K562 (cell line): ENCODE data around the gene CLTC. TPM values are rescaled to one million over a fixed set of nuclear protein-coding genes. Genes with fewer than 3 reads are reported as not detected.

Experiments
- ATAC-seq: fragments of 200-7000 bp; cut with Tn5 transposase; 3 replicates; pipeline ENCODE4 v1.9.1; 2020; ENCODE audit warnings: moderate library complexity
- BruUV-seq: library from RNA; stranded (reverse); fragments of 400-500 nt; replicated peaks from 2 replicates; lab custom pipeline; 2021; lab: Mats Ljungman, UMichigan
- CTCF ChIA-PET: fragments of 300-600 bp; formaldehyde crosslinking; extraction: SDS; loops from one replicate; lab custom pipeline; 2021; ENCODE audit warnings: low intra/inter-chr PET ratio; lab: Yijun Ruan, JAX
- POLR2A ChIA-PET: fragments of 300-600, 350-650 bp; sonication (Branson Sonifier 250); formaldehyde crosslinking; extraction: SDS; loops from one replicate; lab custom pipeline; 2021; ENCODE audit warnings: antibody characterized with exemption, inconsistent platforms; lab: Yijun Ruan, JAX
- DNase-seq, 4 experiments: peaks; one replicate each; pipeline versions ENCODE4 v3.0.0 to v3.0.0-alpha.2; 2011 to 2018; ENCODE audit warnings: low spot score in 3 of 4, mixed read lengths in 3 of 4; ENCODE audit errors: extremely low read depth in 1 of 4
- FAIRE-seq: peaks from 2 replicates; lab custom pipeline; 2011; peaks lifted over from hg19 to GRCh38; lab: Jason Lieb, UNC
- H2AFZ ChIP-seq: 2 replicates; pipeline ENCODE4 v1.6.0; 2011; ENCODE audit warnings: low read depth, low read length, control low read depth, inconsistent platforms
- H3K27ac ChIP-seq: fragments of 200-600 bp; 3 replicates; pipeline ENCODE4 v1.8.0; 2011; ENCODE audit warnings: low read depth, mild to moderate bottlenecking, control low read depth, inconsistent platforms, low read length, moderate library complexity, mixed read lengths; ENCODE audit errors: extremely low read depth
- H3K27me3 ChIP-seq, 2 experiments: fragments of 300-600 bp in 1 of 2; 2 replicates in 1 of 2; 3 replicates in 1 of 2; pipeline versions ENCODE4 v1.6.0 to v1.8.0; 2011; ENCODE audit warnings: inconsistent platforms in 2 of 2, low read length in 2 of 2, mild to moderate bottlenecking in 1 of 2, mixed read lengths in 1 of 2, moderate library complexity in 1 of 2; ENCODE audit not compliant: control insufficient read depth in 2 of 2, insufficient read depth in 2 of 2
- H3K36me3 ChIP-seq: fragments of 300-600 bp; 3 replicates; pipeline ENCODE4 v1.8.0; 2011; ENCODE audit warnings: mild to moderate bottlenecking, low read length, inconsistent platforms; ENCODE audit not compliant: control insufficient read depth, insufficient read depth
- H3K4me1 ChIP-seq, 2 experiments: fragments of 200-600 bp in 1 of 2; replicated peaks in 1 of 2; 2 replicates in 1 of 2; 3 replicates in 1 of 2; pipeline versions ENCODE4 v1.5.1 to v1.8.0; 2011; ENCODE audit warnings: inconsistent platforms in 2 of 2, low read length in 2 of 2, mild to moderate bottlenecking in 1 of 2, mixed read lengths in 1 of 2, moderate library complexity in 1 of 2; ENCODE audit not compliant: control insufficient read depth in 2 of 2, insufficient read depth in 2 of 2
- H3K4me2 ChIP-seq: 2 replicates; pipeline ENCODE4 v1.6.1; 2011; ENCODE audit warnings: low read length, control low read depth, inconsistent platforms, mixed read lengths; ENCODE audit not compliant: insufficient read depth
- H3K4me3 ChIP-seq: fragments of 200-600 bp; sonication (generic), shearing (Covaris generic); 2 replicates; pipeline ENCODE4 v1.5.1; 2016; ENCODE audit warnings: control low read depth, inconsistent platforms
- H3K79me2 ChIP-seq: fragments of 200-600 bp; 3 replicates; pipeline ENCODE4 v1.8.0; 2011; ENCODE audit warnings: low read length, inconsistent platforms; ENCODE audit not compliant: control insufficient read depth, insufficient read depth
- H3K9ac ChIP-seq, 2 experiments: 2 replicates each; pipeline versions ENCODE4 v1.6.0 to v1.6.1; 2011; ENCODE audit warnings: low read depth in 2 of 2, low read length in 2 of 2, control low read depth in 1 of 2, inconsistent platforms in 1 of 2, mild to moderate bottlenecking in 1 of 2, mixed read lengths in 1 of 2; ENCODE audit not compliant: insufficient read depth in 1 of 2
- H3K9me1 ChIP-seq: one replicate; pipeline ENCODE4 v1.6.0; 2011; ENCODE audit warnings: inconsistent platforms, mild to moderate bottlenecking, low read length, moderate library complexity; ENCODE audit not compliant: control insufficient read depth, insufficient read depth
- H3K9me3 ChIP-seq: replicated peaks from 2 replicates; pipeline ENCODE4 v1.5.1; 2011; ENCODE audit warnings: low read depth, low read length, inconsistent platforms; ENCODE audit not compliant: control insufficient read depth, insufficient read depth
- H4K20me1 ChIP-seq: replicated peaks from 2 replicates; pipeline ENCODE4 v1.6.1; 2011; ENCODE audit warnings: low read length, inconsistent platforms, mixed read lengths; ENCODE audit not compliant: control insufficient read depth, insufficient read depth
- ATF2 ChIP-seq: sonication (generic); formaldehyde crosslinking; IDR thresholded peaks from 2 replicates; pipeline ENCODE4 v1.8.1; 2022; ENCODE audit warnings: missing genetic modification reagents
- CHD2 ChIP-seq: IDR thresholded peaks from 2 replicates; pipeline ENCODE4 v1.6.1; 2011; ENCODE audit warnings: low read depth, low read length
- KDM4B ChIP-seq, 2 experiments: fragments of 450-650 bp in 1 of 2; sonication (generic) in 1 of 2; IDR thresholded peaks; 2 replicates each; pipeline ENCODE4 v1.6.1; 2016 to 2017; ENCODE audit warnings: borderline replicate concordance in 2 of 2, antibody characterized with exemption in 1 of 2, low read depth in 1 of 2, mild to moderate bottlenecking in 1 of 2
- POU5F1 ChIP-seq: fragments of 150-350 bp; IDR thresholded peaks from 2 replicates; pipeline ENCODE4 v1.6.1; 2014; ENCODE audit warnings: borderline replicate concordance, low read length, low read depth, mild to moderate bottlenecking; ENCODE audit not compliant: partially characterized antibody
- RBM25 ChIP-seq: fragments of 200-400 bp; formaldehyde crosslinking; IDR thresholded peaks from 2 replicates; pipeline ENCODE4 v1.6.1; 2018; ENCODE audit warnings: low read length, low read depth, moderate library complexity; ENCODE audit not compliant: severe bottlenecking
- RFX5 ChIP-seq: IDR thresholded peaks from 2 replicates; pipeline ENCODE4 v1.6.1; 2011; ENCODE audit warnings: low read depth, mild to moderate bottlenecking, improper control_type of control experiment, low read length
- ZBTB49 ChIP-seq: sonication (generic); formaldehyde crosslinking; IDR thresholded peaks from 2 replicates; pipeline ENCODE4 v1.8.0; 2022; ENCODE audit warnings: missing genetic modification reagents, mild to moderate bottlenecking, borderline replicate concordance
- ZFP1 ChIP-seq: fragments of 450-650 bp; formaldehyde crosslinking; IDR thresholded peaks from 2 replicates; pipeline ENCODE4 v1.4.0; 2020; ENCODE audit warnings: mild to moderate bottlenecking, mixed read lengths
- ZNF318 ChIP-seq, 2 experiments: fragments of 450-650 bp; IDR thresholded peaks; 2 replicates each; pipeline ENCODE4 v1.6.1; 2016; ENCODE audit warnings: mild to moderate bottlenecking in 2 of 2, borderline replicate concordance in 1 of 2, low read depth in 1 of 2, moderate library complexity in 1 of 2
- WGBS: fragments of 100-300 bp; shearing (Covaris generic); methylation state at CpG from one replicate; pipeline ENCODE4 v1.1.6; 2016; ENCODE audit warnings: low coverage, mixed read lengths; ENCODE audit not compliant: insufficient coverage; ENCODE audit errors: missing lambda C conversion rate; 5-methylcytosine and 5-hydroxymethylcytosine counted together
- in situ Hi-C: fragments of 300-500 bp; cut with MboI; formaldehyde crosslinking; loops from 4 replicates; pipeline ENCODE4 v1.15.0; 2018; ENCODE audit warnings: inconsistent platforms, mixed read lengths
- intact Hi-C: fragments of 100-400 bp; cut with micrococcal nuclease; formaldehyde crosslinking; loops from 2 replicates; pipeline ENCODE4 v1.14.2; 2022
- polyA plus RNA-seq, 8 experiments: library from polyadenylated mRNA; depleted of rRNA in 4 of 8; stranded (reverse) in 5 of 8; unstranded in 3 of 8; fragments of >200 nt; fragmentation: Nextera tagmentation in 2 of 8; fragmentation: Illumina TruSeq in 1 of 8; extraction: Ambion mirVana in 2 of 8; extraction: Trizol in 1 of 8; gene quantifications; 2 replicates each; pipeline versions ENCODE4 v1.2.1 to v1.2.3, GENCODE V29; 2011 to 2014; ENCODE audit warnings: inconsistent platforms in 1 of 8, missing spikeins in 1 of 8
- total RNA-seq, 7 experiments: library from RNA; depleted of rRNA in 6 of 7; stranded (reverse); fragments of >200 nt in 6 of 7; fragmentation: Illumina TruSeq in 2 of 7; extraction: Trizol in 2 of 7; gene quantifications; 2 replicates each; pipeline versions ENCODE4 v1.2.1 to v1.2.3, GENCODE V29; 2011 to 2021; ENCODE audit warnings: low replicate concordance in 1 of 7

The CLTC gene
- total and polyA plus RNA-seq, 9 of the 15 experiments (the other 6 are each of a cell fraction or from before 2014, with no cell fraction given) = 115 to 267 (median 174) TPM

- POLR2A ChIA-PET = interaction anchor here (0.8 to 1.6 kb wide), 5 partner anchors 9 to 30 kb away, joined by 3 to 4 read pairs (median 3); partner anchors contain the start of gene CLTC
- no peak overlapping the region for H3K4me3 ChIP-seq
- intact Hi-C loops = no loop called here
- H3K4me2 ChIP-seq = no peak overlapping the region
- peaks cover 56% of the 10 kb centered on the region for H3K36me3 ChIP-seq
- H3K9me3 ChIP-seq = no peaks in the 10 kb centered on the region
- H3K9ac ChIP-seq = no peak overlapping the region
- BruUV-seq = no TSS peak
- H2AFZ ChIP-seq = no peak overlapping the region
- H3K79me2 ChIP-seq = peaks cover 97% of the 10 kb centered on the region
- in situ Hi-C loops = loop anchor here (10.0 kb wide), 1 partner anchor 338 kb away; no protein-coding TSS in a partner anchor
- H3K9me1 ChIP-seq = no peaks in the 10 kb centered on the region
- FAIRE-seq (no peak), ATAC-seq (no peak), DNase-seq (no peak)
- H3K27me3 ChIP-seq = no peaks in the 10 kb centered on the region
- no peak overlapping the region for H3K27ac ChIP-seq
- CTCF ChIA-PET = no interaction called here
- 100% methylated on average over 1 of the region's 1 CpG for WGBS
- H3K4me1 ChIP-seq = peaks cover 3 to 7% of the 10 kb centered on the region in 2 experiments; a peak in 4 of 5 replicates
- H4K20me1 ChIP-seq = peaks cover 21% of the 10 kb centered on the region
- TF ChIP-seq KDM4B (IDR thresholded peaks at IDR 0.05; ENCODE audit: borderline replicate concordance in 2 of 2, low read depth in 1 of 2) (no peak), ZNF318 (IDR thresholded peaks at IDR 0.05; ENCODE audit: borderline replicate concordance in 1 of 2, low read depth in 1 of 2) (no peak), ZFP1 (no peak), RFX5 (no peak), POU5F1 (no peak), RBM25 (no peak), ZBTB49 (no peak), ATF2 (CRISPR knock-in tag) (no peak), CHD2 (no peak)
Measured at GRCh38 chr17:59642565-59642964, 22.9 kb downstream of the CLTC start.
